HG02759 (cell line): Measurements from ENCODE around the gene FAM53A.

Source experiments
- ATAC-seq: cut with Tn5 transposase; IDR thresholded peaks from one replicate; pipeline ENCODE4 v1.9.1; 2021; ENCODE audit warnings: mild to moderate bottlenecking, moderate library complexity; ENCODE audit not compliant: unreplicated experiment

Gene FAM53A

GRCh38 chr4:1661695-1662094 lies 22.4 kb downstream of the FAM53A start:
- no peak for ATAC-seq

DNA sequence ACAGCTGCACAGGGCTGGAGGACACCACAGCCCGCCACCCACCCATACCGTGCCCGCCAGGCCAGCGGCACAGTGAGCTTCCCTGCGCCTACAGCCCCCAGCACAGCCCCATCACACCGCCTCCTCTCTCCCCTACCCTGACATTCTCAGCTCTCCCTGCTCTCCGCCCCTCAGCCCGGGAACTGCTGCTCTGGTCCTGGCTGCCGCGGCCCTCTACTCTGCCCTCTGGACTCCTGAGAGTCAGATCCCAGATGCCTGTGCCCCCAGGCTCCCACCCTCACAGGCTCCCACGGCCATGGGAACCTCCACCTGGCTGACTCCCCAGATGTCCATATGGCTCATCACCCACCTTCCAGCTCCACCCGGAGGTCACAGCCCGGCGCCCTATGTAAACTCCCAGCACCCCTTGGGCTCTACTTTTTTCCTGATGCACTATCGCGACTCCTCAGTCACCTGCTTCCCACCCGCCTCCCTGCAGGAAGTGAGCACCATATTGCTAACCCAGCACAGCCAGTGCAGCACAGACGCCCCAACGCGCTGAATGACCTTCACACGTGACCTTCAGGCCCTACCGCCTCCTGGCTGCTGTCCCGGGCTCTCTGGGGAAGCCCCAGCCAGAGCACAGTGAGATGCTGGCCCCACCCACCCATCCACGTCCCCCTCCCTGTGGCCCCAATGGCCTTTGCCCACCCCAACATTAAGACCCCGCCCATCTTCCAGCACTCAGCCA lies 23.0 kb downstream of the FAM53A start:
- no peak for ATAC-seq

GRCh38 chr4:1659104-1660043 lies 24.7 kb downstream of the FAM53A start:
- ATAC-seq = no peak

DNA sequence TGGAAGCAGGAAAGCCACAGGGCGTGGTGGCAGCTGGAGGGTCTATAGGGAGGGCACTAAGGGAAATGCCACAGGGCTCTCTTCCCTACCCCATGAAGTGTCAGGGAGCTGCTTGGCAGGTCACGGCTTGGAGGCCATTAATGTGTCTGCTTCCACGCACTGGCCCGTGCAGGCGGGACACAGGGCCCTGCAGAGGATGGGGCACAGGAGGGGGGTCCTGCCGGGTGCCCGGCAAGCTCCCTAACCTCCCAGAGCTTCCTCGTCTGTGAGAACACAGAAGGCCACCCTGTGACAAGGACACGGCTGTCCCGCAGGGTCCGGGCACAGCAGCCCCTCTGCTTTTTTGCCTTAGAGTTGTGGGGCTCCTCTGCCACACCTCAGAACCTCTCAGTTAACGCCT lies 25.5 kb downstream of the FAM53A start:
- ATAC-seq = no peak

DNA sequence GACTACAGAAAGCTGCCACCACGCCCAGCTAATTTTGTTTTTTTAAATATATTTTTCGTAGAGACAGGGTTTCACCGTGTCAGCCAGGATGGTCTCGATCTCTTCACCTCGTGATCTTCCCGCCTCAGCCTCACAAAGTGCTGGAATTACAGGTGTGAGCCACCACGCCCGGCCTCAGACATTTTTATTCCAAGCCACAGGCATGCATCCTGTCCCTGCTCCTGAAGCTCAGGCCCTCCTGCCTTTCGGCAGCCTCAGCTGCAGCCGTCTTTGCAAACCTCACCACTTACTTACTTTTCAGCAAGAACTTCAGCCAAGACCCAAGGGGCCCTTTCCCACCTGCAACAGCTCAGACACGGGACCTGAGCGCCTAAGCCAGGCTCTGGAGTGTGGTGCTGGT lies 26.0 kb downstream of the FAM53A start:
- ATAC-seq = no peak

- no peak for ATAC-seq
These were observed 27.1 kb downstream of the FAM53A start for GRCh38 chr4:1656986-1657385.

- no peak for ATAC-seq
These were observed 28.0 kb downstream of the FAM53A start for GRCh38 chr4:1656132-1656531.

- ATAC-seq = no peak
These were observed 28.4 kb downstream of the FAM53A start for GRCh38 chr4:1655676-1656075.

GRCh38 chr4:1655081-1655480 lies 29.0 kb downstream of the FAM53A start:
- no peak for ATAC-seq

GRCh38 chr4:1654216-1654955 lies 29.7 kb downstream of the FAM53A start:
- no peak for ATAC-seq

DNA sequence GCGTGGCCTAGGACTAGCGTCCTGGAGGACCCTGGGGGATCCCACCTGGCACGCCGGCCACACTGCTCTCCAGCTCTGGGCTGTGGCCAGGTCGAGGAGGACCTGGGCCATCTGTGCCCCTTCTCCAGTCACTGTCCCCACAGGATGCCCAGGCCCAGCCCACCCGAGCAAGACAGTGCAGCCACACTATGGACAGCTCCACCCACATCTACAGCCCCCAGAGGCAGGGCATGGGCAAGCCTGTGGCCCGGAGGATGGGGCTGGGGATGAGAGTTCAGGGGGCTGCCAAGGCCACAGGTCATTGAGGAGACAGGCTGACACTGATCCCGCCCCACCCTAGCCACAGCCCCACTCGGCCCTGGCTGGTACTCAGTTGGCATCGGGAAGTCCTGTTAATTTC lies 30.3 kb downstream of the FAM53A start:
- no peak for ATAC-seq

GRCh38 chr4:1652088-1652487 lies 32.0 kb downstream of the FAM53A start:
- ATAC-seq = no peak

DNA sequence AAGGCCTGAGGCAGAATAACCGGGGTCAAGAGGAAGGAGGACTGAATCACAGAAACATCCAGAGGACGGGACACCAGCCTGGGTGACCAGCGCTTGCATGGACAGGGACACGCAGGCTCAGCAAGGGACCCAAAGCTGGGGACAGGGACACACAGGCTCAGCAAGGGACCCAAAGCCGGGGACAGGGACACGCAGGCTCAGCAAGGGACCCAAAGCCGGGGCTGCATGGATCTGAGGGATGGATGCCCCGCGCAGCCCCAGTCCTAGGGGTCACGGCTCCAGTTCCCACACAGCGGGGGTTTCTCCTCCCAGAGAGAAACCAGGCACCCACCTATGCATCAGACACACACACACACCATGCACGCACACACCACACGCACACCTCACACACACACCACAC lies 32.5 kb downstream of the FAM53A start:
- no peak for ATAC-seq

DNA sequence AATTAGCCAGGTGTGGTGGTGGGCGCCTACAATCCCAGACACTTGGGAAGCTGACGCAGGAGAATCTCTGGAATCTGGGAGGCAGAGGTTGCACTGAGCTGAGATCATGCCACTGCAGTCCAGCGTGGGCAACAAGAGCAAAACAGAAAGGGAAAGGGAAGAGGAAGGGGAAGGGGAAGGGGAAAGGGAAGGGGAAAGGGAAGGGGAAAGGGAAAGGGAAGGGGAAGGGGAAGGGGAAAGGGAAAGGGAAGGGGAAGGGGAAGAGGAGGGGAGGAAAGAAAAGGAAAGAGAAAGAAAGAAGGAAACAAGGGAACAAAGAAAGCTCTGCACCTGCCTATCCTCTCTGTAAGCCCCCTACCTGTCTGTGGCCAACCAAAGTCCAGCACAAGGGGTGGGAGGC lies 35.2 kb downstream of the FAM53A start:
- ATAC-seq = no peak

DNA sequence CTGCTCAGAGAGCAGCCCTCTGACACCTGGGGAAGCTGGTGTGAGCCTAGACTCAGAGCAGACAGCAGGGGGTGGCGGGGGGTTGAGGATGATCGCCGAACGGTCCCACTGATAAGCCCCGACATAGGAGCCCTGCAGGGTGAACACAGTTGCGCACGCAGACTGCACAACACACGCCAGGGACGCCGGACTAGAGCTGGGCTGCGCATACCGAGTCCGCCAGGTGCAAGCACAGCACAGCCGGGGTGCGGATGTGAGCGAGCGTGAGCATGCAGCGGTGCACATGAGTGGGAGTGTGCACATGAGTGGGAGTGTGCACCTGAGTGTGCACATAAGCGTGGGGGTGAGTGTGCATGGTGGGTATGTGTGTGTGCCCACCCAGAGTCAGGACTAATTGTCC lies 36.7 kb downstream of the FAM53A start:
- no peak for ATAC-seq

DNA sequence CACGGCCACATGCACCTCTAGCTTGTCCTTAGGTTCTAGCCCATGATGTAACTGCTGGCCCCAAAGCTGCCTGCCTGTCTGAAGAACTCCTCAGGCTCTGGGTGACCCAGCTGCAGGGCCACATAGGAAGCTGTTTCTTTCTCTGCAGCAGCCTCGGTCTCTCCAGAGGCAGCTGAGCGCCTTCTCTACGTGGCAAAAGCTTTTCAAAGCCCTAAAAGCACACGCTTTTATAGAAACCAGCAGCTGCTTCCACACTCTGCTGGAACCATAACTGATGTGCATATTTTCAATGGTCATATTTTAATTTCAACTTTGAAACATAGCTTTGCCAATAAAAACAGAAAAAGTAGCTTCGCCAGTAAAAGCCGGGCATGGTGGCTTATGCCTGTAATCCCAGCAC lies 37.4 kb downstream of the FAM53A start:
- no peak for ATAC-seq

GRCh38 chr4:1644891-1645657 lies 39.0 kb downstream of the FAM53A start:
- no peak for ATAC-seq

DNA sequence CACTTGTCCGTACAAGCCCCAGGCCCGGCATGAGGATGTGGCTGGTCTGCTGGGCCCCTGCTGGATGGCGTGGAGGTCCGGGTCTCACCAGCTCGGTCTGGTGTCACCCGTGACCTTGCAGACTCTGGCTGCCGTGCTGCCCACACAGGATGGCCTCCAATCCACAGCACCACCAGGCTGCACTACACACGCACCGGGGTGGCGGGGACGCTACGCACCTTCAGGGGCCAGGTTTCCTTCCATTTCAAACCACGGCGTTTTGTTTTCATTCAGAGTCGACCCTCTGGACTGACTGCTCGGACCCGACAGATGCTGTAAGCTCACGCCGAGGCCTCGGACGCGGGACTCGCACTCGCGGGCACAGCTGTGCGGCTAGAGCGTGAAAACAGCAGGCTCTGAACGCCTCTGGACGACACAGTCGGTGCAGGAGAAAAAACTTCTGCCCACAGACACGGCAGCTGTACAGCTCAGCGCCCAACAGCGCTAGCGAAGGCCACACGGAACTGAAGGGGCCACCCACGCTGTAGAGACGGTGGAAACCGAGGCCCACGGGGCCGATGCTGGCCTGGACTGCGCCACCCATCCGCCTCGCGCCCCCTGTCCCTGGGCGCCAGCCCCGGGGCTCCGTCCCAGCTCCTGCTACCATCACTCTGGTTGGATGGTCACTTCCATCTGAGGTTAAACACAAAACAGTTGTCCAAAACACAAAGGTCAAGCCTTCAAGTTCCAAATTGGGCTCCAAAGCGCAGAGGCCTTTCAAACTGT lies 40.0 kb downstream of the FAM53A start:
- ATAC-seq = no peak

DNA sequence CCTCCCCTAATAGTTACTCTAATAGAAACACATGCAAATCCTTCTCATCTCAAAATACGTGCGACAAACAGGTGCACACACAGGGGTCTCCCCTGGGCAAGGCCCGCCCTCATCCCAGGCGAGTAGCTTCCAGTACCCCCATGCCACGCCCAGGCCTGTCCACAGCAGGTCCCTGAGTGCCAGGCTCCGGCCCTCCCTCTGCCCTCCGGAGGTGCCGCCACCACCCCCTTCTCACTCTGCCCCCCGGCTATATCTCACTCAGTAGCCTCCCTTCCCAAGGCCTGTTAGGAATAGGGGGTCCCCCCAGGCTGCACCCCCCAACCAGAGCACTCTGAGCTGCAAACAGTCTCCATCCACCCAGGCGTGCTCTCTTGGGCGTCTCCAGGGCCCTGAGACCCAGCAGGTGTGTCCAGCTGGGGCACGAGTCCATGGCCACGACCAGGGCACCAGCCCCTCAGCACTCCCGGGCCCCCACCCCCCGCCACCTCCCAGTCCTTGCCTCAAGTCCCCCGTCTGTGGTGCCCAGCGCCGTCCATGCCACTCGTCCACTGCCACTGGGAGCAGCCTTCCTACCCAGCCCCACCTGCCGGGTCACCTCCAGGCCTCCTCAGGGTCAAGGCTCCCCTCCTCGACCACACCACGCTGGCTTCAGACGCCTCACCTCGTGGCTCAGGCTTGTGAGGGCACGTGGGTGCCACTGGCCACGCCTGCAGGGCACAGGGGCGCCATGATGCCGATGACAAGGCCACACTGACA lies 41.7 kb downstream of the FAM53A start:
- ATAC-seq = no peak
